ENCODE results near the gene DYNC2LI1.
"Not testable (repeated sequence)": the region's sequence is repeated elsewhere in the genome, so short reads cannot be mapped to it uniquely, and the experiment has no call there.

The DYNC2LI1 gene

GRCh38 chr2:43773876-43774613 is at the start of gene DYNC2LI1:
TSS of gene DYNC2LI1 (plus strand) at chr2:43774039. CDS start at chr2:43774139, 100 bp downstream.
- peak; percentile 94 for DNase-seq (ENCODE audit: low spot score)

DNA sequence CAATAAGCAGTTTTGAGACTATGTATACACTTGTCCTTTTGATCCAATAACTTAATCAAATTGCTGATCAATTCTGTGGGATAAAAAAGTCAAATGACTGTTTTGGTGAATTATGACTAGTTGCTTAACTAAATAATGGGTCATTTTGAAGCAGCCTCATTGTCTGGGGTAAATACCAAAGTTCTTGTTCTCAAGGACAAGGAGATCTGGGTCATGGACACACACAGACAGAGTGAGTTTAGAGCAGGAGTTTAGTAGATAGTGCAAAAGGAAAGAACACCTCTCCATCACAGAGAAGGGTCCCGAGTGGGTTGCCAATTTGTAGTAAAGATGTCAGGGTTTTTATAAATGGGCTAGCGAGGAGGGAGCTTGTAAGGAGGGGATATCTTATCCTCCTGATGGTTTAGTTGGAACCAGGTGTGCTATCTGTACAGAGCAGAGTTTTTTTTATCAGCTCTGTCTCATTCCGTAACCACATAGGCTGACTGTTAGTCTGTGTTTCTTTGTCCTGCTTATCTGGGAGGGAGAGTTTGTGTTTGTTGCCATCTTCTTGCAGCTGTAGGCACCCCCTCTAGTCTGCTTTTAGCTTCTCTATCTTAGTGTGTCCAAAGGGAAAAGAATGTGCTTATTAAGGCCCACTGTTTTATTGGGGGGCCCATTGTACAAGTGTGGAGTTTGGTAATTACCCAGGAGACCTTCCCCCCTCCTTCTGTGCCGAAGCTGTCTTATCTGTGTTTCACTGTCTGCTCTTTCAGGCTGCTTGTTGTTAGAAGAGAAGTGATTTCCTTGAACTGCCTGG is 48.9 kb upstream of the DYNC2LI1 start:
- no peak for DNase-seq (ENCODE audit: low spot score)

- DNase-seq (ENCODE audit: low spot score), result no peak
These were observed 48.1 kb upstream of the DYNC2LI1 start for GRCh38 chr2:43725711-43726246.

- DNase-seq (ENCODE audit: low spot score), result not testable (repeated sequence)
These were observed 46.7 kb upstream of the DYNC2LI1 start for GRCh38 chr2:43726961-43727633.

DNA sequence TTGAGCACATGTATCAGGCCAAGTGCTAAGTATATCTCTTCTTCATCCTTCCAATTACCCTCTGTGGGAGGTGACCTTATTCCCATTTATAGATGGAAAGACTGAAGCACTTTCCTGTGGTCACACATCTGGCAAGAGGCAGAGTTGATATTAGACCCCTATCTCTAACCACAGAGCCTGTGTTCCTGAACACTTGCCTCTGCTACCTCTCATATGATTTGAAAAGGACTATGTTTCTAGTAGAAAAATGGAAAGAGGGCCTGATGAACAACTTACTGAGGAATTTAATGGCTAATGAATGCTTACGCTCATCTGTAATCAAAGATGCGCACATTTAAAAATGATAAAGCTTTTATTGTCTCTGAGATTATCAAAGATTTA is 46.2 kb upstream of the DYNC2LI1 start:
- DNase-seq (ENCODE audit: low spot score), result no peak

DNA sequence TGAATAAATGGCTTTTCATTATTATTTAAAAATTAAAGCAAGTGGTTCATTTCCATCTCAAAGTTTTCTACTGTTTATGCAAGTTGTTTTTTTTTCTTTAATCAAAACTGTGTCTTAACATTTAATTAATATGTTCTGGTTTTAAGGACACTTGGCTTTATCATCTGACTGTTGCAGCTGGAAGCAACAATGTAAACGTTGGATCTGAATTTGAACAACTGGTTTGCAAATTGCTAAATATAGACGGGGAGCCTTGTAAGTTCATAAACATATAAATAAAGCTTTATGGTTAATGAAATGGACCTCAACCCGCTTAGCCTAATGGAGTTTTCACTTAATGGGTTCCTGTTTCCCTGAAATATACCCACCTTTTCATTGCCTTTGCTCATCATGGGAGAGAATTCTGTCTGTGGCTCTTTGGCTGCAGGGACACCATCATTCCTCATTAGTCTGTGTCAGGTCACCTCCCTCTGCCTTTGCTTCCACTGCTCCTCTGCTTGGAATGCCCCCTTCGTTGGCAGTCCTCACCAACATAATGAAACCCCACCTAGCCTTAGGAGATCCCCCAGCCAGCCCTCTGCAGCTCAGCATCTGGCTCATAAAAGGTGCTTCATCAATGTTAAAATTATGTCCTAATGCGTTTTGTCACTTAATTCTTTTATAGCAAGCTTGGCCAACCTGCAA is 44.2 kb upstream of the DYNC2LI1 start:
- no peak for DNase-seq (ENCODE audit: low spot score)

DNA sequence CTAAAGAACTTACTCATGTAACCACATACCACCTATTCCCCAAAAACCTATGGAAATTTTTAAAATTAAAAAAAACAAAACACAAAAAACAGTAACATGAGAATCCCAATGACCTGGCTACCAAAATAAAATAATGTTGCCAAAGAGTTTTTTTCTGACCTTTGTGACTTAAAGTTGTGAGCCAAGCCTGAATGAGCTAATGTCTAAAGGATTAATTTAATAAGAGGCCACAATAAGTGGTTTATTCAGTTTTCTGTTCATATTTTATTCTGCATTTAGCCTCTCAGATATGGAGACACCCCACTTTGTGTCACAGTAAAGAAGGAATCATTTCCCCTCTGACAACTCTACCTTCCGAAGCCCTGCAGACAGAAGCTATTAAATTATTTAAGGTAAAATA is 42.6 kb upstream of the DYNC2LI1 start:
- DNase-seq (ENCODE audit: low spot score), result no peak

GRCh38 chr2:43736637-43737036 is 37.2 kb upstream of the DYNC2LI1 start:
- no peak for DNase-seq (ENCODE audit: low spot score)

DNA sequence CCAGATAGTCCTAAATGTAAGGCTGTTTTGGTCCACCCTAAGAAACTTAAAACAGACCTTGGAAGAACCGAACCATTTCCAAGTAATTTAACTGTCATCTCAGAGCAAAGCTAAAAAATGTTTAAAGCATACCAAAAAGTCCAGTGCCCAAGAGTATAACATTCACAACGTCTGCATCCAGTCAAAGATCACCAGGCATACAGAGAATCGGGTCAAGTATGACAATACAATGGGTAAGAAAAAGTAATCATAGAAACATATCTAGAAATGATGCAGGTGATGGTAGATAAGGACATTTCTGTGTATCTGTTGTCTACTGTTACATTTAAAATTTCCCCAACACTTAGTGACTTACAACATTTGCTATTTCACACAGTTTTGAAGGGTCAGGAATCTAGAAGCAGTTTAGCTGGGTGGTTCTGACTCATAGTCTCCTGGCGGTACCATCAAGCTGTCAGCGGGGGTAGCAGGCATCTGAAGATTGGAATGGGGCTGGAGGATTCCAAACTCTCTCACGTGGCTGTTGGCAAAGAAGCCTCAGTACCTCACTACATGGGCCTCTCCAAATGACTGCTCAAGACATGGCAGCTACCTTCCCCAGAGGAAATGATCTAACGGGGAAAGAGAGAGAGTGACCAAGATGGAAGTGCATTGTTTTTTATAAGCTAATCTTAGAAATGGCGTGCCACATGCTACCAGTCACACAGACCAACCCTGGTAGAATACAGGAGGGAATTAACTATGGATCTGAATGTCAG is 36.6 kb upstream of the DYNC2LI1 start:
- DNase-seq (ENCODE audit: low spot score), result no peak

GRCh38 chr2:43737855-43738254 is 36.0 kb upstream of the DYNC2LI1 start:
- no peak for DNase-seq (ENCODE audit: low spot score)

DNA sequence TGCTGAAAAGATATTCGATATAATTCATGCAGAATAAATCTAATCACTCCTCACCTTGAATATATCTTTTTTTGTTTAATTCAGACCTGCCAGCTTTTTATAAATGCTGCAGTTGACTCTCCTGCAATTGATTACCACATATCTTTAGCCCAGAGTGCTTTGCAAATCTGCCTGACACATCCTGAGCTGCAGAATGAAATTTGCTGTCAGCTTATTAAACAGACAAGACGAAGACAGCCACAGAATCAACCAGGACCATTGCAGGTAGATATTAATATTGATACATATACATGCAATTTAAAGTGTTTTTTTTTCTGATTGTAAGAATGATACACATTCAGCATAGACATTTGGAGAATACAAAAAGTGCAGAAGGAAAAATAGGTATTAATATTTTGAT is 35.6 kb upstream of the DYNC2LI1 start:
- no peak for DNase-seq (ENCODE audit: low spot score)

GRCh38 chr2:43743706-43744105 is 30.1 kb upstream of the DYNC2LI1 start:
- DNase-seq (ENCODE audit: low spot score), result no peak

GRCh38 chr2:43745457-43745856 is 28.4 kb upstream of the DYNC2LI1 start:
- DNase-seq (ENCODE audit: low spot score), result no peak

- DNase-seq (ENCODE audit: low spot score), result no peak
These were observed 25.5 kb upstream of the DYNC2LI1 start for GRCh38 chr2:43748333-43748732.

DNA sequence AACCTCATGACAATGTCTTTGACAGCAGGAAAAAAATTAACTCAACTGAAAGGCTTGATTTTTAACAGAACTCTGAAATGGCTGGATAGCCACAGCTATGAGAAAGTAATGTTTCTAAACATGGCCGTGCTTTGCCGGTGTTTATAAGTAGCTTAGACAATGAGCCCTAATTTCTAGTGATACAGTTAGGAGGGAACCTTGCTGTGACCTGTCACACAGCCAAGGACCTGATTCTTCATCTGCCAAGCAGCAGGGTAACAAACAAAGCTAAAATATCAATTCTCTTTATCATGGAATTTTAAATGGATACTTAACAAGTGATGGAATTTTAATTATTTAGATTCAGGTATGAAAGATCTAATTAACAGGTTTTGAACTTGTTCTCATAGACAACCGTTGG is 24.3 kb upstream of the DYNC2LI1 start:
- no peak for DNase-seq (ENCODE audit: low spot score)

DNA sequence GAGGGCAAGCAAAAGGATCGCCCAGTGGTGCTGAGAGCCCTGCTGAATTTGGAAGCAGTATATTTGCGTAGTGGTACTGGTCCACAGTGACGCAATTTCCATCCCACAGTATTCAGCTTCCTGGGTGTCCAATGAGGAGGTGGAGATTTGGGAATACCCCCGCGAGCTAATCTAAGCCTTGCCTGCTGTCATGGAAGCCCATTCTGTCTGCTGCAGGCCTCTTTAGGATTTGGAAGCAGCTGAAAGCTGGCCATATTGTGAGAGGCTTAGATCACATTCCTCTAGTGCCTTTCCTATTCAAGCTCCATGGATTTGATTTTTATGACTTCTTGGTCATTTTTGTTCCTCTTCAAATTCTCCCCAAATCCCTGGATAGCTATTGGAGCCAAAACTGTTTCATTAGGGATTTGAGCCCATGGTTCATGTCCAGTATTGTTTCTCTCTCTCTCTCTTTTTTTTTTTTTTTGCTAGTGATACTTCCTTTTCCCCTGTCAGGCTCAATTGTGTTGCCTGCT is 22.3 kb upstream of the DYNC2LI1 start:
- no peak for DNase-seq (ENCODE audit: low spot score)

DNA sequence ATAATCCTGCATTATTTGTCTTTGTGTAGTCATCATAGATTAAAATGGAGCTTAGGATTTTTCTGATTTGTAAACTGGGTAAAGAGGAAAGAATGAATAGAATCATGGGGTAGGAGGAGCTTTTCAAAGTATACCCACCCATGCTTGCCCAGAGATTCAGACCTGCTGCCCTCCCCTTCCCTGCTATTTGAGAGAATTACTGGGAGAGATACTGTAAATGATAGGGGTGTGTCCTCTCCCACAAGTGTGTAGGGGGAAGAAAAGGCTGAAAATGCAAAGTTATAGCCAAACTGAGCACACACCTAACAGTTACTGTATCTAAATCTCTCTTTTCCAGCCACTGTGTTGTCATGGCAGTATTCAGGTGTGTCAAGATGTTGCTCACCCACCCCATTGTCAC is 21.5 kb upstream of the DYNC2LI1 start:
- no peak for DNase-seq (ENCODE audit: low spot score)

DNA sequence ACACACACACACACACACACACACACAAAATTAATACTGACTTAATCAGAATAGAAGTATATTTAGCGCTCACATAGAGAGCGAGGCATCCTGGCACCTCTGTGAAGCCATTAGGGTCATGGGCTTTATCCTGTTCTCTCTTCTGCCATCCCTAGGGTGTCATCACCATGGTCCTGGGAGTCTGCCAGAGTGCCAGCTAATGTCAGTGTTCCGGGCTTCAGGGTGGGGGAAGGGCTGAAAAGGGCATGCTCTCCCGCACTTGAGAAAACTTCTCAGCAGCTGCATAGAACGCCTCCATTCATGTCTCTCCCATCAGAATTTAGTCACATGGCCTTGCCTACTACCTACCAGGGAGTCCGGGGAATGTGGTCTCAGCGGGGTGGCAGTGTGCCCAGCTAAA is 19.7 kb upstream of the DYNC2LI1 start:
- no peak for DNase-seq (ENCODE audit: low spot score)

DNA sequence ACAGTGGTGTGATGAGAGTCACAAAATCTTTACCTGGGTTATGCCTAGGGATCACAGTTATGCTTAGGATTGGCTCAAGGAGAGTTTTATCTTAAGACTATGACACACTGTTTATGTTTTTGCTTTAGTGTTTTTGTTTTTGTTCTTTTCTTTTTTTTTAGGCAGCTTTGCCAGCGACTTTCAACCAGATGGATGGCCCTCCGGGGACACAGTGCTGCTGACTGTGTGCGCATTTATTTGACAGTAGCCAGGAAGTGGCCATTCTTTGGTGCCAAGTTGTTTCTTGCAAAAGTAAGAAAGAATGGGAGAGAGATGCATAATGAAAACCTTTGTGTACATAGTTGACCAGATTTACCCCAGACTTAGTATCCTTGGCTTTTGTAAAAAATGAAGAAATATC is 15.1 kb upstream of the DYNC2LI1 start:
- no peak for DNase-seq (ENCODE audit: low spot score)

- DNase-seq (ENCODE audit: low spot score), result peak; percentile 60
These were observed 14.6 kb upstream of the DYNC2LI1 start for GRCh38 chr2:43759195-43759594.

GRCh38 chr2:43762286-43762685 is 11.6 kb upstream of the DYNC2LI1 start:
- no peak for DNase-seq (ENCODE audit: low spot score)
